ENCODE data around the gene C2orf92.

DNA sequence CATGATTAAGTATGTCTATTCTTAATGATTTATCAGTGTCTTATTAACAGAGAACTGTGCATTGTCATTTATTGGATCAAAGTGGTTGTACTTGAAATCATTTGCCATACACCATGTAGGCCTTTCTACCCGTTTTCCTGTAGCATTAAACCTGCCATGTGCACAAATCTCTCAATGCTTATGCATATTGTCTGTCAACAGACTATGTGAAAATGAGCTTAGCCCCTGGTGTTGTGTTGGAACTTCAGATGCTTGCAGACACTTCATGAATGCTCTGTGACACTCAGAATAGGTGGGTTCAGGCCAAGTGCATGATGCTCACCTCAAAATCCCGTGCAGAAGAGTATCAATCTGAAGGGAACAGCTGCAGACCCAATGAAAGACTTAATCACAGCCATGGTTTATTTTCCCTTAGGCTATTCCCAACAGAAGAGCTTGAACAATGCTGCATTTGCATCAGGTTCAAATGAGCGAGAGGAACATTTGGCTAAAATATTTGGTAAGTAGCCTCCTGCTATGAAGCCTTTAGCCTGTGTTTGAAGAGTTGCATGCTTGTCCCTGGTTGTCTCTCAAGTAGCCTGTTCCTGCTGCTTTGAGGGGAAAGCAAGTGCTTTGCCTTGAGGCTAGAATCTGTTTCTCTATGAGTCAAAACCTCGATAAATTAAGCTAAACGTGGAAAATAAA lies 6.1 kb downstream of the C2orf92 start:
- TF ChIP-seq CTCF (conservative IDR thresholded peaks at IDR 0.05) (no peak), EZH2 (IDR thresholded peaks at IDR 0.05; ENCODE audit: low read depth) (no peak)
